HCT116 (cell line): Measurements from ENCODE around the gene HIC1. TPM values are rescaled to one million over a fixed set of nuclear protein-coding genes. Genes with fewer than 3 reads are reported as not detected.

Experiments
- ATAC-seq: fragments of 200-7000 bp; cut with Tn5 transposase; 2 replicates; pipeline ENCODE4 v1.9.1; 2020; ENCODE audit warnings: mild to moderate bottlenecking, moderate library complexity
- BruUV-seq: library from RNA; stranded (reverse); fragments of 400-500 nt; replicated peaks from 2 replicates; lab custom pipeline; 2021; lab: Mats Ljungman, UMichigan
- CTCF ChIA-PET: fragments of 300-600 bp; sonication (Branson Sonifier 250); formaldehyde crosslinking; loops from one replicate; lab custom pipeline; 2021; ENCODE audit warnings: antibody characterized with exemption; lab: Charles Lee
- POLR2A ChIA-PET: fragments of 300-600, 350-600 bp; sonication (Branson Sonifier 250); formaldehyde crosslinking; loops from one replicate; lab custom pipeline; 2021; ENCODE audit warnings: antibody characterized with exemption; lab: Charles Lee
- RAD21 ChIA-PET, 2 experiments: fragments of 300-600 bp; sonication (Branson Sonifier 250); formaldehyde crosslinking; loops; one replicate each; lab custom pipeline; 2023; ENCODE audit warnings: low total read pairs in 2 of 2; ENCODE audit not compliant: uncharacterized antibody in 2 of 2, unreplicated experiment in 2 of 2, low non-redundant PET in 1 of 2; lab: Charles Lee
- DNase-seq: peaks from one replicate; pipeline ENCODE4 v3.0.0-alpha.2; 2010; ENCODE audit warnings: low read depth, low spot score
- H2AFZ ChIP-seq: fragments of 200-600 bp; shearing (Covaris generic), sonication (generic); 2 replicates; pipeline ENCODE4 v1.6.1; 2017; ENCODE audit warnings: low read depth, mixed run types, mixed read lengths, antibody characterized with exemption, low read length; ENCODE audit not compliant: poor library complexity, severe bottlenecking
- H3K27ac ChIP-seq: 2 replicates; pipeline ENCODE4 v1.5.1; 2012; ENCODE audit warnings: low read depth, low read length
- H3K27me3 ChIP-seq: fragments of 200-600 bp; sonication (generic); 2 replicates; pipeline ENCODE4 v1.6.1; 2016; ENCODE audit warnings: mixed run types, low read length, mixed read lengths; ENCODE audit not compliant: insufficient read depth
- H3K36me3 ChIP-seq, 2 experiments: fragments of 200-500 bp in 1 of 2; fragments of 200-600 bp in 1 of 2; sonication (Bioruptor generic) in 1 of 2; sonication (generic) in 1 of 2; 2 replicates each; pipeline versions ENCODE4 v1.5.1 to v1.6.1; 2014 to 2016; ENCODE audit warnings: low read length in 2 of 2, inconsistent platforms in 1 of 2, mixed read lengths in 1 of 2, mixed run types in 1 of 2; ENCODE audit not compliant: insufficient read depth in 2 of 2, control insufficient read depth in 1 of 2
- H3K4me1 ChIP-seq, 2 experiments: fragments of 200-600 bp in 1 of 2; sonication (generic) in 1 of 2; 2 replicates each; pipeline versions ENCODE4 v1.5.1 to v1.6.1; 2012 to 2017; ENCODE audit warnings: low read length in 2 of 2, inconsistent platforms in 1 of 2, mild to moderate bottlenecking in 1 of 2, mixed read lengths in 1 of 2, mixed run types in 1 of 2, moderate library complexity in 1 of 2; ENCODE audit not compliant: insufficient read depth in 2 of 2, control insufficient read depth in 1 of 2
- H3K4me2 ChIP-seq: fragments of 200-600 bp; sonication (generic); 2 replicates; pipeline ENCODE4 v1.6.1; 2017; ENCODE audit warnings: mixed run types, low read length, mixed read lengths
- H3K4me3 ChIP-seq, 2 experiments: fragments of 200-600 bp in 1 of 2; sonication (generic) in 1 of 2; replicated peaks in 1 of 2; 2 replicates each; pipeline ENCODE4 v1.5.1; 2011 to 2016; ENCODE audit warnings: low read length in 2 of 2, control low read depth in 1 of 2, low read depth in 1 of 2, mild to moderate bottlenecking in 1 of 2, mixed read lengths in 1 of 2, mixed run types in 1 of 2
- H3K79me2 ChIP-seq: fragments of 200-600 bp; sonication (generic); 2 replicates; pipeline ENCODE4 v1.6.1; 2017; ENCODE audit warnings: mild to moderate bottlenecking, mixed run types, low read length, moderate library complexity, mixed read lengths; ENCODE audit not compliant: insufficient read depth
- H3K9ac ChIP-seq: fragments of 200-600 bp; sonication (generic); 2 replicates; pipeline ENCODE4 v1.6.1; 2016; ENCODE audit warnings: low read length, mixed read lengths
- H3K9me2 ChIP-seq: fragments of 200-600 bp; sonication (generic), shearing (Covaris generic); 2 replicates; pipeline ENCODE4 v1.6.1; 2017; ENCODE audit warnings: mixed run types, mild to moderate bottlenecking, moderate library complexity; ENCODE audit not compliant: insufficient read depth
- H3K9me3 ChIP-seq, 2 experiments: fragments of 200-500 bp in 1 of 2; fragments of 200-600 bp in 1 of 2; sonication (Bioruptor generic) in 1 of 2; sonication (generic) in 1 of 2; 2 replicates each; pipeline ENCODE4 v1.6.1; 2014 to 2017; ENCODE audit warnings: low read length in 2 of 2, mixed read lengths in 2 of 2, inconsistent platforms in 1 of 2, low read depth in 1 of 2, mild to moderate bottlenecking in 1 of 2, mixed run types in 1 of 2, moderate library complexity in 1 of 2; ENCODE audit not compliant: control insufficient read depth in 1 of 2, insufficient read depth in 1 of 2
- H4K20me1 ChIP-seq: fragments of 200-600 bp; sonication (generic), shearing (Covaris generic); 2 replicates; pipeline ENCODE4 v1.6.1; 2017; ENCODE audit warnings: mixed run types, mild to moderate bottlenecking, moderate library complexity; ENCODE audit not compliant: insufficient read depth
- ATF3 ChIP-seq: IDR thresholded peaks from 2 replicates; pipeline ENCODE4 v1.6.1; 2012
- CBX3 ChIP-seq: IDR thresholded peaks from 2 replicates; pipeline ENCODE4 v1.6.1; 2012; ENCODE audit warnings: low read depth
- ELF1 ChIP-seq: IDR thresholded peaks from 2 replicates; pipeline ENCODE4 v1.6.1; 2012; ENCODE audit warnings: low read depth, borderline replicate concordance
- EZH2 ChIP-seq: fragments of 200-600 bp; sonication (generic); IDR thresholded peaks from 2 replicates; pipeline ENCODE4 v1.6.1; 2017; ENCODE audit warnings: antibody characterized with exemption, mixed run types
- EZH2phosphoT487 ChIP-seq: fragments of 200-600 bp; IDR thresholded peaks from 2 replicates; pipeline ENCODE4 v1.6.1; 2018; ENCODE audit warnings: antibody characterized with exemption, borderline replicate concordance
- POLR2A ChIP-seq: IDR thresholded peaks from 2 replicates; pipeline ENCODE4 v1.7.0; 2011; ENCODE audit warnings: borderline replicate concordance; ENCODE audit not compliant: insufficient read depth, insufficient read length; ENCODE audit errors: extremely low read depth
- RAD21 ChIP-seq: IDR thresholded peaks from 2 replicates; pipeline ENCODE4 v1.6.1; 2012; ENCODE audit warnings: low read depth, mild to moderate bottlenecking
- SIN3A ChIP-seq: IDR thresholded peaks from 2 replicates; pipeline ENCODE4 v1.6.1; 2012; ENCODE audit warnings: low read depth
- SP1 ChIP-seq: IDR thresholded peaks from 2 replicates; pipeline ENCODE4 v1.6.1; 2012; ENCODE audit warnings: low read depth
- TCF7L2 ChIP-seq: IDR thresholded peaks from 2 replicates; pipeline ENCODE4 v1.7.0; 2011; ENCODE audit warnings: borderline replicate concordance, inconsistent platforms; ENCODE audit not compliant: insufficient read depth, insufficient read length; ENCODE audit errors: extremely low read depth
- ZFX ChIP-seq: fragments of 450-650 bp; IDR thresholded peaks from 2 replicates; pipeline ENCODE4 v1.6.1; 2017
- ZNF274 ChIP-seq: fragments of 200-500 bp; sonication (Bioruptor generic); IDR thresholded peaks from 2 replicates; pipeline ENCODE4 v1.6.1; 2014; ENCODE audit warnings: mild to moderate bottlenecking, low read depth, low read length, inconsistent platforms
- intact Hi-C: fragments of 100-400 bp; cut with micrococcal nuclease; formaldehyde crosslinking; loops from 2 replicates; pipeline ENCODE4 v1.10.0; 2022
- total RNA-seq: library from RNA; stranded (reverse); gene quantifications from one replicate; pipeline ENCODE4 v1.2.1, GENCODE V29; 2021; ENCODE audit not compliant: unreplicated experiment

HIC1 gene
- total RNA-seq, 1 experiment from 2014 or later = 0.64 TPM

- H3K9me2 ChIP-seq = no peaks in the 10 kb centered on the region
- H3K9ac ChIP-seq = no peak overlapping the region
- peaks cover 8 to 32% of the 10 kb centered on the region in 2 experiments for H3K4me1 ChIP-seq
- H4K20me1 ChIP-seq = no peaks in the 10 kb centered on the region
- no peak for DNase-seq
- no peak overlapping the region for H3K4me2 ChIP-seq
- no peaks in the 10 kb centered on the region for H3K27me3 ChIP-seq
- intact Hi-C loops = no loop called here
- POLR2A ChIA-PET = no interaction called here
- H3K36me3 ChIP-seq = no peaks in the 10 kb centered on the region
- CTCF ChIA-PET = interaction anchor here (0.6 to 8.0 kb wide), 4 partner anchors 145 to 363 kb away, joined by 4 to 200 read pairs (median 6); no protein-coding TSS in a partner anchor
- H3K4me3 ChIP-seq = no peak overlapping the region
- no peaks in the 10 kb centered on the region for H3K79me2 ChIP-seq
- no peak overlapping the region for H2AFZ ChIP-seq
- BruUV-seq = no TSS peak
- RAD21 ChIA-PET = interaction anchor here in 1 of 2 experiments (0.5 kb wide), 1 partner anchor 74 kb away, joined by 3 read pairs; no protein-coding TSS in a partner anchor
- TF ChIP-seq EZH2phosphoT487 (no peak), ATF3 (no peak), RAD21 (no peak), ELF1 (no peak), TCF7L2 (no peak), ZFX (no peak), SP1 (no peak), POLR2A (no peak), SIN3A (no peak), EZH2 (no peak), ZNF274 (no peak), CBX3 (no peak)
- no peaks in the 10 kb centered on the region for H3K9me3 ChIP-seq
- H3K27ac ChIP-seq = no peak overlapping the region
- ATAC-seq = no peak
Measured at GRCh38 chr17:2053380-2054261, 1.3 kb upstream of the HIC1 start.
